Measurements from ENCODE around the gene SLC19A1.

GRCh38 chr21:45459171-45460010, 82.8 kb downstream of the SLC19A1 start:
- no peak for TF ChIP-seq CTCF (conservative IDR thresholded peaks at IDR 0.05)
- no peak for TF ChIP-seq EZH2 (IDR thresholded peaks at IDR 0.05; ENCODE audit: low read depth)

Measured in PC-9 (cell line).